Ishikawa (cell line): ENCODE measurements around the gene ADAT2.

Source experiments
- CEBPB ChIP-seq: IDR thresholded peaks from 2 replicates; pipeline ENCODE4 v1.6.1; 2012
- CREB1 ChIP-seq: IDR thresholded peaks from 2 replicates; pipeline ENCODE4 v1.6.1; 2012; ENCODE audit warnings: low read depth
- EGR1 ChIP-seq: IDR thresholded peaks from 2 replicates; pipeline ENCODE4 v1.6.1; 2012
- EP300 ChIP-seq: IDR thresholded peaks from 2 replicates; pipeline ENCODE4 v1.6.1; 2012; ENCODE audit warnings: borderline replicate concordance
- FOXM1 ChIP-seq: IDR thresholded peaks from 2 replicates; pipeline ENCODE4 v1.6.1; 2012; ENCODE audit warnings: low read depth, borderline replicate concordance
- MAX ChIP-seq: IDR thresholded peaks from 2 replicates; pipeline ENCODE4 v1.6.1; 2012
- NFIC ChIP-seq: IDR thresholded peaks from 2 replicates; pipeline ENCODE4 v1.6.1; 2012
- RAD21 ChIP-seq: IDR thresholded peaks from 2 replicates; pipeline ENCODE4 v1.6.1; 2012; ENCODE audit warnings: low read depth
- REST ChIP-seq: IDR thresholded peaks from 2 replicates; pipeline ENCODE4 v1.6.1; 2012; ENCODE audit warnings: low read depth, mild to moderate bottlenecking
- TAF1 ChIP-seq: IDR thresholded peaks from 2 replicates; pipeline ENCODE4 v1.6.1; 2012; ENCODE audit warnings: low read depth, mild to moderate bottlenecking
- TCF12 ChIP-seq: IDR thresholded peaks from 2 replicates; pipeline ENCODE4 v1.6.1; 2012; ENCODE audit warnings: low read depth
- TEAD4 ChIP-seq: IDR thresholded peaks from 2 replicates; pipeline ENCODE4 v1.6.1; 2012
- USF1 ChIP-seq: IDR thresholded peaks from 2 replicates; pipeline ENCODE4 v1.6.1; 2012
- YY1 ChIP-seq: IDR thresholded peaks from 2 replicates; pipeline ENCODE4 v1.6.1; 2012; ENCODE audit warnings: low read depth
- ZBTB7A ChIP-seq: IDR thresholded peaks from 2 replicates; pipeline ENCODE4 v1.6.1; 2012; ENCODE audit warnings: low read depth

The ADAT2 gene

GRCh38 chr6:143486752-143487151 lies 36.3 kb upstream of the ADAT2 start:
- TF ChIP-seq TAF1 = no peak
- TF ChIP-seq EGR1 = no peak

- no peak for TF ChIP-seq CREB1
- TF ChIP-seq RAD21 = no peak
- TF ChIP-seq YY1 = no peak
- no peak for TF ChIP-seq NFIC
- no peak for TF ChIP-seq TEAD4
- TF ChIP-seq TAF1 = no peak
- no peak for TF ChIP-seq USF1
- no peak for TF ChIP-seq ZBTB7A
- no peak for TF ChIP-seq EGR1
- TF ChIP-seq EP300 = no peak
- no peak for TF ChIP-seq CEBPB
- no peak for TF ChIP-seq TCF12
- TF ChIP-seq MAX = no peak
- no peak for TF ChIP-seq REST
- no peak for TF ChIP-seq FOXM1
Observed at GRCh38 chr6:143485967-143486366, 35.5 kb upstream of the ADAT2 start.

- TF ChIP-seq RAD21 = no peak
- TF ChIP-seq TCF12 = no peak
- no peak for TF ChIP-seq FOXM1
- TF ChIP-seq CEBPB = no peak
- TF ChIP-seq MAX = no peak
- no peak for TF ChIP-seq EP300
- no peak for TF ChIP-seq REST
- no peak for TF ChIP-seq EGR1
- TF ChIP-seq USF1 = no peak
- no peak for TF ChIP-seq YY1
- TF ChIP-seq NFIC = no peak
- TF ChIP-seq CREB1 = no peak
- no peak for TF ChIP-seq TEAD4
- no peak for TF ChIP-seq ZBTB7A
- no peak for TF ChIP-seq TAF1
Observed at GRCh38 chr6:143482593-143482992, 32.1 kb upstream of the ADAT2 start.

GRCh38 chr6:143478479-143479062 lies 28.1 kb upstream of the ADAT2 start:
- TF ChIP-seq REST = no peak
- TF ChIP-seq ZBTB7A = no peak
- TF ChIP-seq RAD21 = no peak
- no peak for TF ChIP-seq YY1
- no peak for TF ChIP-seq EGR1
- TF ChIP-seq EP300 = no peak
- no peak for TF ChIP-seq USF1
- no peak for TF ChIP-seq MAX
- no peak for TF ChIP-seq NFIC
- TF ChIP-seq CEBPB = no peak
- no peak for TF ChIP-seq FOXM1
- no peak for TF ChIP-seq TCF12
- TF ChIP-seq TEAD4 = no peak
- no peak for TF ChIP-seq TAF1
- no peak for TF ChIP-seq CREB1
